Measurements from ENCODE around the gene ROR2.

Gene ROR2

DNA sequence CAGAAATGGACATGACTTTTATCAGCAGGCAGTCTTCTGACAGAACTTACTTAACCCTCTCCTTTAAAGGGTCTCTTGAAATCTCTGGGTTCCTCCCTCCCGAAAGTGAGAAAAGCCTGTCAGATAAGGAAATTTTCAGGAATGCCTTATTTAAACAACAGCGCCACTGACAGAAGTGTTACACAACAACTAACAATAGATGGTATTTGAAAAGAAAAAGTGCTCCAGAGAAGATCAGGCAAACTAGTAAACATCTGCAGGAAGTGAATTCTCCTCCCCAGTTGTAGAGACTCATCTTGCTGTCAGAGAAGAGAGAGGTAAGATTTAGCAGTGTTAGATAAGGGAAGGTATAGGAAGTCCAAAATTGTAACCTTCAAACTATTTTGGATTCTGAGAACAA is 419.2 kb downstream of the ROR2 start:
- Histone ChIP-seq H3K79me2 (ENCODE audit: insufficient read depth, low read depth) (no peaks in the 10 kb centered on the region), H3K9ac (no peak overlapping the region), H3K27me3 (ENCODE audit: insufficient read depth, low read depth) (no peaks in the 10 kb centered on the region), H3K4me1 (ENCODE audit: low read depth, poor library complexity, severe bottlenecking) (no peaks in the 10 kb centered on the region), H3K36me3 (ENCODE audit: insufficient read depth) (no peaks in the 10 kb centered on the region), H3K4me3 (IDR thresholded peaks at IDR 0.05; ENCODE audit: insufficient read depth, low read depth, low read length) (no peak overlapping the region), H2AFZ (ENCODE audit: low read depth) (no peak overlapping the region), H3K4me2 (no peak overlapping the region), H4K20me1 (ENCODE audit: insufficient read depth) (no peaks in the 10 kb centered on the region), H3K27ac (no peak overlapping the region)
- TF ChIP-seq, protein P1, sequence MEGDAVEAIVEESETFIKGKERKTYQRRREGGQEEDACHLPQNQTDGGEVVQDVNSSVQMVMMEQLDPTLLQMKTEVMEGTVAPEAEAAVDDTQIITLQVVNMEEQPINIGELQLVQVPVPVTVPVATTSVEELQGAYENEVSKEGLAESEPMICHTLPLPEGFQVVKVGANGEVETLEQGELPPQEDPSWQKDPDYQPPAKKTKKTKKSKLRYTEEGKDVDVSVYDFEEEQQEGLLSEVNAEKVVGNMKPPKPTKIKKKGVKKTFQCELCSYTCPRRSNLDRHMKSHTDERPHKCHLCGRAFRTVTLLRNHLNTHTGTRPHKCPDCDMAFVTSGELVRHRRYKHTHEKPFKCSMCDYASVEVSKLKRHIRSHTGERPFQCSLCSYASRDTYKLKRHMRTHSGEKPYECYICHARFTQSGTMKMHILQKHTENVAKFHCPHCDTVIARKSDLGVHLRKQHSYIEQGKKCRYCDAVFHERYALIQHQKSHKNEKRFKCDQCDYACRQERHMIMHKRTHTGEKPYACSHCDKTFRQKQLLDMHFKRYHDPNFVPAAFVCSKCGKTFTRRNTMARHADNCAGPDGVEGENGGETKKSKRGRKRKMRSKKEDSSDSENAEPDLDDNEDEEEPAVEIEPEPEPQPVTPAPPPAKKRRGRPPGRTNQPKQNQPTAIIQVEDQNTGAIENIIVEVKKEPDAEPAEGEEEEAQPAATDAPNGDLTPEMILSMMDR (conservative IDR thresholded peaks at IDR 0.05; ENCODE audit: low read depth, low read length), result no peak

DNA sequence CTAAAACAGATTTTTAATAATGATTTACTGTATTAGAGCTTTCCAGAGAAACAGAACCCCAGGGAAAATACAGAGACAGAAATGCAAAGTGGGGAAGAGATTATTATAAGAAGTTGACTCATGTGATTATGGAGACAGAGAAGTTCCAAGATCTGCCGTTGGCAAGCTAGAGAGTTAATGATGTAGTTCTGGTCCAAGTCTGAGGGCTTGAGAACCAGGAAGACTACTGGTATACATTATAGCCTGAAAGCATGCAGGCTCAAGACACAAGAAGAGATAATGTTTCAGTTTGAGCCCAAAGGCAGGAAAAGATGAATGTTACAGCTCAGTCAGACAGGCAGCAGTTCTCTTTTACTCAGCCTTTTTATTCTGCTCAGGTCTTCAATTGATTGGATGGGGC is 427.5 kb downstream of the ROR2 start:
- H4K20me1 ChIP-seq (ENCODE audit: insufficient read depth), result no peaks in the 10 kb centered on the region
- no peak overlapping the region for H3K4me3 ChIP-seq (IDR thresholded peaks at IDR 0.05; ENCODE audit: insufficient read depth, low read depth, low read length)
- H3K27me3 ChIP-seq (ENCODE audit: insufficient read depth, low read depth), result no peaks in the 10 kb centered on the region
- H3K4me2 ChIP-seq, result no peak overlapping the region
- no peaks in the 10 kb centered on the region for H3K4me1 ChIP-seq (ENCODE audit: low read depth, poor library complexity, severe bottlenecking)
- no peak overlapping the region for H3K27ac ChIP-seq
- no peaks in the 10 kb centered on the region for H3K36me3 ChIP-seq (ENCODE audit: insufficient read depth)
- no peak overlapping the region for H2AFZ ChIP-seq (ENCODE audit: low read depth)
- H3K9ac ChIP-seq, result no peak overlapping the region
- H3K79me2 ChIP-seq (ENCODE audit: insufficient read depth, low read depth), result no peaks in the 10 kb centered on the region
- TF ChIP-seq, protein P1 (conservative IDR thresholded peaks at IDR 0.05; ENCODE audit: low read depth, low read length), result no peak

DNA sequence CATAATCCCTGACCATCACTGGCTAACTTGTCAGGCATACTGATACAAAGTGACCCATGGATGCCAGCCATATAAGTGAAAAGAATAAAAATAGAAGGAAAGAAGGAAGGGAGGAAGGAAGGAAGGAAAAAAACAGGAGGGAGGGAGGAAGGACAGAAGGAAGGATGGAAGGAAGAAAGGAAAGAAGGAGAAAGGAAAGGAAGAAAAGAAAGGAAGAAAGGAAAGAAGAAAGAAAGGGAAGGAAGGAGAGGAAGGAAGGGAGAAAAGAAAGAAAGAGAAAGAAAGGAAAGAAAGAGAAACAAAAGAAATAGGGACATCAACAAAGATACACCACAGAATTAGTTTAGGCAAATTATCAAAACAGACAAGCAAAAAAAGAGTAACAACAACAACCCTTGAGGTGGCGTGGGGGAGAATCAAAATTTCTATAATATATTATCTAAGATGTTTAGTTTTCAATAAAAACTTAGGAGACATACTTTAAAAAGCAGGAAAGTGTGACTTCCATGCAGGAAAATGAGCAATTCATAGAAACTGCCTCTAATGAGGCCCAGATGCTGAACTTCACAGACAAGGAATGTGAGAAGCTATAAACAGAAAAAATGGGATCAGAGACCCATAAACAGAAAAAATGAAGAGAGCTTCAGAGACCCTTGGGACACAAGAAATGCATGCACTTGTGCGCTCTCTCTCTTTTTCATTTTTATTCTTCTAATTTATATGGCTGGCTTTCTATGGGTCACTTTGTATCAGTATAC is 430.3 kb downstream of the ROR2 start:
- Histone ChIP-seq H3K79me2 (ENCODE audit: insufficient read depth, low read depth) (no peaks in the 10 kb centered on the region), H3K27ac (no peak overlapping the region), H3K4me3 (IDR thresholded peaks at IDR 0.05; ENCODE audit: insufficient read depth, low read depth, low read length) (no peak overlapping the region), H3K4me1 (ENCODE audit: low read depth, poor library complexity, severe bottlenecking) (no peaks in the 10 kb centered on the region), H3K36me3 (ENCODE audit: insufficient read depth) (no peaks in the 10 kb centered on the region), H3K4me2 (no peak overlapping the region), H4K20me1 (ENCODE audit: insufficient read depth) (no peaks in the 10 kb centered on the region), H3K9ac (no peak overlapping the region), H2AFZ (ENCODE audit: low read depth) (no peak overlapping the region), H3K27me3 (ENCODE audit: insufficient read depth, low read depth) (no peaks in the 10 kb centered on the region)
- TF ChIP-seq, protein P1 (conservative IDR thresholded peaks at IDR 0.05; ENCODE audit: low read depth, low read length), result no peak

- Histone ChIP-seq H3K27ac (no peak overlapping the region), H3K9ac (no peak overlapping the region), H3K4me2 (no peak overlapping the region), H2AFZ (ENCODE audit: low read depth) (no peak overlapping the region), H3K4me1 (ENCODE audit: low read depth, poor library complexity, severe bottlenecking) (no peaks in the 10 kb centered on the region), H3K27me3 (ENCODE audit: insufficient read depth, low read depth) (no peaks in the 10 kb centered on the region), H3K36me3 (ENCODE audit: insufficient read depth) (no peaks in the 10 kb centered on the region), H4K20me1 (ENCODE audit: insufficient read depth) (no peaks in the 10 kb centered on the region), H3K4me3 (IDR thresholded peaks at IDR 0.05; ENCODE audit: insufficient read depth, low read depth, low read length) (no peak overlapping the region), H3K79me2 (ENCODE audit: insufficient read depth, low read depth) (no peaks in the 10 kb centered on the region)
- TF ChIP-seq, protein P1 (conservative IDR thresholded peaks at IDR 0.05; ENCODE audit: low read depth, low read length), result no peak
Observed at GRCh38 chr9:91518462-91518861, 431.6 kb downstream of the ROR2 start.

All from KMS-11 (cell line).